NK-92 treated with Interleukin-12 subunit alpha and Interleukin-12 subunit beta, amount 100 ng/mL, for 24 hours (cell line): Measurements from ENCODE around the gene SP3.

Experiments
- DNase-seq: peaks from one replicate; lab custom pipeline; 2025; lab: John Stamatoyannopoulos, UW

SP3 gene

GRCh38 chr2:173966274-173967098 lies 1.3 kb upstream of the SP3 start:
- DNase-seq = no peak

- peak; percentile 86 for DNase-seq
Observed at GRCh38 chr2:173964565-173965371, 405 bp downstream of the SP3 start.

- DNase-seq = peak; percentile 95
Observed at GRCh38 chr2:173963817-173964564, 1.2 kb downstream of the SP3 start.

GRCh38 chr2:173963323-173963816 lies 1.8 kb downstream of the SP3 start:
- no peak for DNase-seq

GRCh38 chr2:173962583-173963110 lies 2.5 kb downstream of the SP3 start:
- no peak for DNase-seq

GRCh38 chr2:173962031-173962430 lies 3.1 kb downstream of the SP3 start:
- no peak for DNase-seq

- no peak for DNase-seq
Observed at GRCh38 chr2:173961346-173961705, 3.8 kb downstream of the SP3 start.

- DNase-seq = no peak
Observed at GRCh38 chr2:173959909-173960308, 5.3 kb downstream of the SP3 start.

- DNase-seq = no peak
Observed at GRCh38 chr2:173959358-173959884, 5.8 kb downstream of the SP3 start.

- no peak for DNase-seq
Observed at GRCh38 chr2:173958198-173958846, 6.9 kb downstream of the SP3 start.

GRCh38 chr2:173957517-173957916 lies 7.7 kb downstream of the SP3 start:
- no peak for DNase-seq

- no peak for DNase-seq
Observed at GRCh38 chr2:173956454-173956853, 8.7 kb downstream of the SP3 start.

- DNase-seq = no peak
Observed at GRCh38 chr2:173955867-173956266, 9.3 kb downstream of the SP3 start.

- no peak for DNase-seq
Observed at GRCh38 chr2:173955004-173955403, 10.2 kb downstream of the SP3 start.

GRCh38 chr2:173953047-173953424 lies 12.1 kb downstream of the SP3 start:
- no peak for DNase-seq

GRCh38 chr2:173952267-173953046 lies 12.7 kb downstream of the SP3 start:
- DNase-seq = no peak

- DNase-seq = no peak
Observed at GRCh38 chr2:173948842-173949241, 16.3 kb downstream of the SP3 start.

- no peak for DNase-seq
Observed at GRCh38 chr2:173948198-173948597, 17.0 kb downstream of the SP3 start.

GRCh38 chr2:173947131-173947530 lies 18.0 kb downstream of the SP3 start:
- no peak for DNase-seq

- DNase-seq = no peak
Observed at GRCh38 chr2:173943738-173944137, 21.4 kb downstream of the SP3 start.
